HepG2 (cell line): ENCODE measurements around the gene AKR1E2. TPM values are rescaled to one million over a fixed set of nuclear protein-coding genes. Genes with fewer than 3 reads are reported as not detected.
A peak's percentile ranks its signal among the peaks of the same experiment; 100 is the strongest.

Experiments
- CCDC6 ChIP-seq: sonication (generic); formaldehyde crosslinking; IDR thresholded peaks from 2 replicates; pipeline ENCODE4 v1.8.1; 2022; ENCODE audit warnings: mild to moderate bottlenecking, missing genetic modification reagents, moderate library complexity
- CHD4 ChIP-seq: fragments of 200-600 bp; sonication (generic); IDR thresholded peaks from 2 replicates; pipeline ENCODE4 v1.7.0; 2017; ENCODE audit warnings: mild to moderate bottlenecking, low read length, borderline replicate concordance
- DMAP1 ChIP-seq: IDR thresholded peaks from 2 replicates; pipeline ENCODE4 v1.6.1; 2016
- HOMEZ ChIP-seq: IDR thresholded peaks from 2 replicates; pipeline ENCODE4 v1.6.1; 2016; ENCODE audit warnings: low read depth
- KLF6 ChIP-seq: IDR thresholded peaks from 2 replicates; pipeline ENCODE4 v1.8.0; 2016; ENCODE audit warnings: missing biosample characterization, missing genetic modification reagents
- MLLT10 ChIP-seq: sonication (generic); formaldehyde crosslinking; IDR thresholded peaks from 2 replicates; pipeline ENCODE4 v1.4.0; 2020; ENCODE audit warnings: missing genetic modification reagents
- NCOA5 ChIP-seq: sonication (generic); formaldehyde crosslinking; IDR thresholded peaks from 2 replicates; pipeline ENCODE4 v1.4.0; 2020; ENCODE audit warnings: missing genetic modification reagents
- PHF21A ChIP-seq: sonication (generic); formaldehyde crosslinking; IDR thresholded peaks from 2 replicates; pipeline ENCODE4 v1.5.0; 2020; ENCODE audit warnings: mild to moderate bottlenecking, missing genetic modification reagents
- PRDM4 ChIP-seq: sonication (generic); formaldehyde crosslinking; IDR thresholded peaks from 2 replicates; pipeline ENCODE4 v1.9.0; 2021; ENCODE audit warnings: missing genetic modification reagents, borderline replicate concordance
- RARG ChIP-seq: sonication (generic); formaldehyde crosslinking; IDR thresholded peaks from 2 replicates; pipeline ENCODE4 v1.4.0; 2020; ENCODE audit warnings: low read depth, mild to moderate bottlenecking, missing genetic modification reagents
- SIN3A ChIP-seq: IDR thresholded peaks from 2 replicates; pipeline ENCODE4 v1.6.1; 2011; ENCODE audit warnings: low read depth, mild to moderate bottlenecking, control low read depth, low read length, borderline replicate concordance
- SOX13 ChIP-seq, 3 experiments: fragments of 450-650 bp in 1 of 3; sonication (generic) in 1 of 3; formaldehyde crosslinking in 1 of 3; IDR thresholded peaks in 2 of 3; conservative IDR thresholded peaks in 1 of 3; 2 replicates each; pipeline versions ENCODE4 v1.5.0 to v1.6.1; 2016 to 2020; ENCODE audit warnings: antibody characterized with exemption in 1 of 3, mild to moderate bottlenecking in 1 of 3, missing compliant biosample characterization in 1 of 3, missing genetic modification reagents in 1 of 3, moderate library complexity in 1 of 3
- XRCC5 ChIP-seq: fragments of 200-400 bp; formaldehyde crosslinking; optimal IDR thresholded peaks from 2 replicates; pipeline ENCODE3; 2017; ENCODE audit warnings: mild to moderate bottlenecking, low read length
- ZFP41 ChIP-seq: sonication (generic); formaldehyde crosslinking; IDR thresholded peaks from 2 replicates; pipeline ENCODE4 v1.4.0; 2020; ENCODE audit warnings: mild to moderate bottlenecking, missing genetic modification reagents, borderline replicate concordance
- ZNF20 ChIP-seq: sonication (generic); formaldehyde crosslinking; IDR thresholded peaks from 2 replicates; pipeline ENCODE4 v1.4.0; 2020; ENCODE audit warnings: mild to moderate bottlenecking, moderate library complexity, missing genetic modification reagents
- ZNF484 ChIP-seq: sonication (generic); formaldehyde crosslinking; IDR thresholded peaks from 2 replicates; pipeline ENCODE4 v1.5.1; 2020; ENCODE audit warnings: mild to moderate bottlenecking, low read depth, missing genetic modification reagents, borderline replicate concordance
- ZNF567 ChIP-seq: sonication (generic); formaldehyde crosslinking; IDR thresholded peaks from 2 replicates; pipeline ENCODE4 v1.8.1; 2023; ENCODE audit warnings: mild to moderate bottlenecking, missing genetic modification reagents, borderline replicate concordance
- ZNF75D ChIP-seq: sonication (generic); formaldehyde crosslinking; IDR thresholded peaks from 2 replicates; pipeline ENCODE4 v1.8.1; 2023; ENCODE audit warnings: missing genetic modification reagents, mild to moderate bottlenecking, borderline replicate concordance
- ZSCAN29 ChIP-seq: sonication (generic); formaldehyde crosslinking; conservative IDR thresholded peaks from 2 replicates; pipeline ENCODE4 v1.4.0; 2020; ENCODE audit warnings: mild to moderate bottlenecking, missing genetic modification reagents
- polyA plus RNA-seq, 8 experiments: library from polyadenylated mRNA; depleted of rRNA in 3 of 8; stranded (reverse) in 7 of 8; unstranded in 1 of 8; fragments of >200 nt; fragmentation: Illumina TruSeq in 4 of 8; extraction: Trizol in 4 of 8; gene quantifications; 2 replicates each; pipeline versions ENCODE4 v1.2.1 to v1.2.3, GENCODE V29; 2011 to 2016; ENCODE audit warnings: low read depth in 4 of 8, missing spikeins in 1 of 8, mixed read lengths in 1 of 8; ENCODE audit not compliant: insufficient read depth in 1 of 8
- total RNA-seq, 5 experiments: library from RNA; depleted of rRNA; stranded (reverse); fragments of >200 nt; fragmentation: Illumina TruSeq; extraction: Trizol; gene quantifications; 2 replicates each; pipeline ENCODE4 v1.2.3, GENCODE V29; 2016; ENCODE audit warnings: low read depth in 1 of 5
- TF ChIP-seq, protein P1 (sequence below): sonication (generic); formaldehyde crosslinking; conservative IDR thresholded peaks from 2 replicates; pipeline ENCODE4 v1.4.0; 2020; ENCODE audit warnings: mild to moderate bottlenecking, missing genetic modification reagents, moderate library complexity
- TF ChIP-seq, protein P2 (sequence below): sonication (generic); formaldehyde crosslinking; IDR thresholded peaks from 2 replicates; pipeline ENCODE4 v1.4.0; 2020; ENCODE audit warnings: missing genetic modification reagents

Gene AKR1E2
- total and polyA plus RNA-seq, 2 of the 13 experiments (the other 11 are each of a cell fraction or from before 2014, with no cell fraction given): not detected

DNA sequence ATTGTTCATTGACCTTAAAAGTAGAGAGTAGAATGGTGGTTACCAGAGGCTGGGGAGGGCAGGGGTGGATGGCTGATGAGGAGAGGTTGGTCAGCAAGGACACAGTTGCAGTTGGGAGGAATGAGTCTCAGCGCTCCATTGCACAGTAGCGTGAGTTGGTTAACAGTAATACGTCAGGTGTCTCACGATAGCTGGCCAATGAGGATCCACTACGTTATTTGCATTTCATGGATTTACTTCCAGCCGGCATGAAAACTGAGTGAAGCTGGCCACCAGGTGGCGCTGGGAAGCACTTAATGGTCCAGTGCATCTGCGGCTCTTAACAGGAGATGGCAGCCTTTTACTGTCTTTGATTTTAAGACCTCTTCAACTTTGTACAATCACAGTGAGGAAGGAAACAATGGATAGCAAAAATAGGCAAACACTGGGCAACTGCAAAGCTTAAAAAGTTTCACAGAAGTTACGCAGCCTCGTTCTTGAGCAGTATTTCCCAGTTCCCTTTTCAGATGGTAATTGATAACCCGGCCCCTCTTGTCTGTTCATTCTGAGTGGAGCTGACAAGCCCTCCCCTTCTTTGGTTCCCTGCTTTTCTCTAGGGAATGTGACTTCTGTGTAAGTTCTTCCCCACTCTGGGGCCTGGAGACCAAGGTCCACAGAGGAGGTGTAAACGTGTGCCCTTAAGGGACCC, 23.7 kb downstream of the AKR1E2 start (continued):
- TF ChIP-seq, protein P1, sequence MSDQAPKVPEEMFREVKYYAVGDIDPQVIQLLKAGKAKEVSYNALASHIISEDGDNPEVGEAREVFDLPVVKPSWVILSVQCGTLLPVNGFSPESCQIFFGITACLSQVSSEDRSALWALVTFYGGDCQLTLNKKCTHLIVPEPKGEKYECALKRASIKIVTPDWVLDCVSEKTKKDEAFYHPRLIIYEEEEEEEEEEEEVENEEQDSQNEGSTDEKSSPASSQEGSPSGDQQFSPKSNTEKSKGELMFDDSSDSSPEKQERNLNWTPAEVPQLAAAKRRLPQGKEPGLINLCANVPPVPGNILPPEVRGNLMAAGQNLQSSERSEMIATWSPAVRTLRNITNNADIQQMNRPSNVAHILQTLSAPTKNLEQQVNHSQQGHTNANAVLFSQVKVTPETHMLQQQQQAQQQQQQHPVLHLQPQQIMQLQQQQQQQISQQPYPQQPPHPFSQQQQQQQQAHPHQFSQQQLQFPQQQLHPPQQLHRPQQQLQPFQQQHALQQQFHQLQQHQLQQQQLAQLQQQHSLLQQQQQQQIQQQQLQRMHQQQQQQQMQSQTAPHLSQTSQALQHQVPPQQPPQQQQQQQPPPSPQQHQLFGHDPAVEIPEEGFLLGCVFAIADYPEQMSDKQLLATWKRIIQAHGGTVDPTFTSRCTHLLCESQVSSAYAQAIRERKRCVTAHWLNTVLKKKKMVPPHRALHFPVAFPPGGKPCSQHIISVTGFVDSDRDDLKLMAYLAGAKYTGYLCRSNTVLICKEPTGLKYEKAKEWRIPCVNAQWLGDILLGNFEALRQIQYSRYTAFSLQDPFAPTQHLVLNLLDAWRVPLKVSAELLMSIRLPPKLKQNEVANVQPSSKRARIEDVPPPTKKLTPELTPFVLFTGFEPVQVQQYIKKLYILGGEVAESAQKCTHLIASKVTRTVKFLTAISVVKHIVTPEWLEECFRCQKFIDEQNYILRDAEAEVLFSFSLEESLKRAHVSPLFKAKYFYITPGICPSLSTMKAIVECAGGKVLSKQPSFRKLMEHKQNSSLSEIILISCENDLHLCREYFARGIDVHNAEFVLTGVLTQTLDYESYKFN (CRISPR knock-in tag): peak; percentile 54
- TF ChIP-seq KLF6 (CRISPR knock-in tag) (0 out of 2 replicates have a peak, but pooled peaks have one; percentile 62), NCOA5 (CRISPR knock-in tag) (no peak), ZFP41 (no peak), ZNF75D (no peak), HOMEZ (peak; percentile 93), SIN3A (no peak), ZNF20 (CRISPR knock-in tag) (no peak), MLLT10 (no peak), ZNF567 (CRISPR knock-in tag) (no peak), XRCC5 (peak; percentile 68), RARG (CRISPR knock-in tag) (no peak), PRDM4 (CRISPR knock-in tag) (no peak), DMAP1 (CRISPR knock-in tag) (no peak), ZSCAN29 (0 out of 2 replicates have a peak, but pooled peaks have one; percentile 32), PHF21A (CRISPR knock-in tag) (peak; percentile 56; the same call in 1 of the 2 replicates), CHD4 (no peak), SOX13 (IDR thresholded peaks at IDR 0.05) (no peak), SOX13 (CRISPR knock-in tag; conservative IDR thresholded peaks at IDR 0.05 in 1 of 2, IDR thresholded peaks at IDR 0.05 in 1 of 2) (peak in 1 of 2 experiments; percentile 76; a peak in 2 of 4 replicates), ZNF484 (CRISPR knock-in tag) (no peak), CCDC6 (CRISPR knock-in tag) (no peak)
- TF ChIP-seq, protein P2, sequence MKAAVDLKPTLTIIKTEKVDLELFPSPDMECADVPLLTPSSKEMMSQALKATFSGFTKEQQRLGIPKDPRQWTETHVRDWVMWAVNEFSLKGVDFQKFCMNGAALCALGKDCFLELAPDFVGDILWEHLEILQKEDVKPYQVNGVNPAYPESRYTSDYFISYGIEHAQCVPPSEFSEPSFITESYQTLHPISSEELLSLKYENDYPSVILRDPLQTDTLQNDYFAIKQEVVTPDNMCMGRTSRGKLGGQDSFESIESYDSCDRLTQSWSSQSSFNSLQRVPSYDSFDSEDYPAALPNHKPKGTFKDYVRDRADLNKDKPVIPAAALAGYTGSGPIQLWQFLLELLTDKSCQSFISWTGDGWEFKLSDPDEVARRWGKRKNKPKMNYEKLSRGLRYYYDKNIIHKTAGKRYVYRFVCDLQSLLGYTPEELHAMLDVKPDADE (CRISPR knock-in tag): no peak
